Neural cell (in vitro differentiated cells): ENCODE data around the gene CSTB. TPM values are rescaled to one million over a fixed set of nuclear protein-coding genes. Genes with fewer than 3 reads are reported as not detected.

ENCODE experiments used
- H2AFZ ChIP-seq: fragments of 200-600, 300-800 bp; sonication (generic), shearing (Covaris generic); 2 replicates; pipeline ENCODE4 v1.6.0; 2014; ENCODE audit warnings: low read depth, mild to moderate bottlenecking, antibody characterized with exemption, low read length, moderate library complexity
- H3F3A ChIP-seq: fragments of 200-600 bp; shearing (Covaris generic); 2 replicates; pipeline ENCODE4 v1.6.1; 2016; ENCODE audit warnings: mild to moderate bottlenecking, moderate library complexity, mixed read lengths, antibody characterized with exemption, low read length; ENCODE audit not compliant: insufficient read depth, poor library complexity, severe bottlenecking
- H3K27ac ChIP-seq: fragments of 200-600, 300-800 bp; sonication (generic), shearing (Covaris generic); 2 replicates; pipeline ENCODE4 v1.5.1; 2014; ENCODE audit warnings: mild to moderate bottlenecking, low read length, moderate library complexity
- H3K27me3 ChIP-seq: fragments of 300-800, 200-600 bp; sonication (generic), shearing (Covaris generic); 2 replicates; pipeline ENCODE4 v1.6.0; 2014; ENCODE audit warnings: mild to moderate bottlenecking, low read depth, low read length, moderate library complexity; ENCODE audit not compliant: insufficient read depth
- H3K36me3 ChIP-seq: fragments of 300-800, 200-600 bp; sonication (generic), shearing (Covaris generic); 2 replicates; pipeline ENCODE4 v1.5.1; 2014; ENCODE audit warnings: mild to moderate bottlenecking, antibody characterized with exemption, low read length, moderate library complexity; ENCODE audit not compliant: insufficient read depth
- H3K4me2 ChIP-seq: fragments of 300-800, 200-600 bp; sonication (generic), shearing (Covaris generic); 2 replicates; pipeline ENCODE4 v1.6.0; 2014; ENCODE audit warnings: mild to moderate bottlenecking, low read length
- H3K4me3 ChIP-seq: fragments of 300-800, 200-600 bp; sonication (generic), shearing (Covaris generic); 2 replicates; pipeline ENCODE4 v1.5.1; 2014; ENCODE audit warnings: mild to moderate bottlenecking, low read length, moderate library complexity
- H3K79me2 ChIP-seq: fragments of 200-600 bp; shearing (Covaris generic); replicated peaks from 2 replicates; pipeline ENCODE4 v1.6.0; 2014; ENCODE audit warnings: mild to moderate bottlenecking, low read length, moderate library complexity; ENCODE audit not compliant: insufficient read depth
- H3K9ac ChIP-seq: fragments of 300-800, 200-600 bp; sonication (generic), shearing (Covaris generic); 2 replicates; pipeline ENCODE4 v1.6.1; 2016; ENCODE audit warnings: mild to moderate bottlenecking, low read length, mixed read lengths
- H3K9me2 ChIP-seq: fragments of 200-600 bp; shearing (Covaris generic); 2 replicates; pipeline ENCODE4 v1.6.1; 2016; ENCODE audit warnings: mild to moderate bottlenecking, low read length, mixed read lengths; ENCODE audit not compliant: insufficient read depth
- H3K9me3 ChIP-seq: fragments of 200-600, 300-800 bp; sonication (generic), shearing (Covaris generic); 2 replicates; pipeline ENCODE4 v1.6.1; 2016; ENCODE audit warnings: mild to moderate bottlenecking, mixed run types, low read length, moderate library complexity, mixed read lengths
- H4K20me1 ChIP-seq: fragments of 200-600 bp; shearing (Covaris generic); 2 replicates; pipeline ENCODE4 v1.6.1; 2016; ENCODE audit warnings: mild to moderate bottlenecking, mixed run types; ENCODE audit not compliant: insufficient read depth
- CTCF ChIP-seq: fragments of 450-650 bp; IDR thresholded peaks from 2 replicates; pipeline ENCODE4 v1.5.1; 2014; ENCODE audit warnings: antibody characterized with exemption, mild to moderate bottlenecking, moderate library complexity; ENCODE audit not compliant: poor library complexity, severe bottlenecking
- EP300 ChIP-seq: fragments of 450-650 bp; conservative IDR thresholded peaks from 2 replicates; pipeline ENCODE4 v1.6.1; 2014; ENCODE audit warnings: antibody characterized with exemption, mild to moderate bottlenecking, moderate library complexity; ENCODE audit not compliant: poor library complexity, severe bottlenecking
- EZH2 ChIP-seq: fragments of 200-600, 300-800 bp; shearing (Covaris generic), sonication (generic); IDR thresholded peaks from 2 replicates; pipeline ENCODE4 v1.6.1; 2014; ENCODE audit warnings: antibody characterized with exemption, low read length, borderline replicate concordance, mild to moderate bottlenecking; ENCODE audit not compliant: insufficient read depth, poor library complexity, severe bottlenecking
- MXI1 ChIP-seq: fragments of 450-650 bp; conservative IDR thresholded peaks from 2 replicates; pipeline ENCODE4 v1.6.1; 2014; ENCODE audit warnings: antibody characterized with exemption, mild to moderate bottlenecking; ENCODE audit not compliant: poor library complexity, severe bottlenecking
- POLR2AphosphoS5 ChIP-seq: IDR thresholded peaks from 2 replicates; pipeline ENCODE4 v1.6.1; 2012
- RAD21 ChIP-seq: fragments of 450-650 bp; conservative IDR thresholded peaks from 2 replicates; pipeline ENCODE4 v1.6.1; 2014; ENCODE audit warnings: antibody characterized with exemption, mild to moderate bottlenecking, moderate library complexity
- REST ChIP-seq: IDR thresholded peaks from 2 replicates; pipeline ENCODE4 v1.6.1; 2012; ENCODE audit warnings: borderline replicate concordance
- SMC3 ChIP-seq: fragments of 450-650 bp; conservative IDR thresholded peaks from 2 replicates; pipeline ENCODE4 v1.6.1; 2014; ENCODE audit warnings: antibody characterized with exemption, mild to moderate bottlenecking, moderate library complexity; ENCODE audit not compliant: poor library complexity
- TAF1 ChIP-seq: IDR thresholded peaks from 2 replicates; pipeline ENCODE4 v1.6.1; 2012; ENCODE audit warnings: low read depth
- polyA plus RNA-seq: library from polyadenylated mRNA; depleted of rRNA; stranded (reverse); fragments of >200 nt; gene quantifications from 2 replicates; pipeline ENCODE4 v1.2.3, GENCODE V29; 2014

The CSTB gene
- polyA plus RNA-seq, 1 donor from 2014 or later = 9.7 TPM

GRCh38 chr21:43790010-43790524 is 14.0 kb upstream of the CSTB start:
- peak overlapping the region; percentile 74 for H3K4me2 ChIP-seq
- peaks cover 17% of the 10 kb centered on the region for H3K79me2 ChIP-seq
- peak overlapping the region; percentile 72 for H3K9ac ChIP-seq
- H2AFZ ChIP-seq = no peak overlapping the region
- H3K36me3 ChIP-seq = no peaks in the 10 kb centered on the region
- H3K27ac ChIP-seq = no peak overlapping the region
- no peaks in the 10 kb centered on the region for H3K9me3 ChIP-seq
- no peak for TF ChIP-seq TAF1
- TF ChIP-seq POLR2AphosphoS5 = no peak
- TF ChIP-seq CTCF = no peak
- TF ChIP-seq EP300 = no peak
- no peak for TF ChIP-seq EZH2
- TF ChIP-seq SMC3 = no peak
- TF ChIP-seq REST = no peak
- TF ChIP-seq RAD21 = no peak
- TF ChIP-seq MXI1 = no peak
- no peaks in the 10 kb centered on the region for H3K9me2 ChIP-seq
- H4K20me1 ChIP-seq = no peaks in the 10 kb centered on the region
- peak overlapping the region; percentile 92 for H3K4me3 ChIP-seq
- no peaks in the 10 kb centered on the region for H3K27me3 ChIP-seq
- H3F3A ChIP-seq = no peaks in the 10 kb centered on the region

- H3K79me2 ChIP-seq = peaks cover 17% of the 10 kb centered on the region
- H3K27ac ChIP-seq = peak within 1 kb of the TSS; percentile 72
Observed at GRCh38 chr21:43789276-43790009, 13.3 kb upstream of the CSTB start, which contains the start of gene RRP1. Gene RRP1 (plus strand): TSS chr21:43789577. CDS start chr21:43789630, 53 bp downstream.

More at GRCh38 chr21:43789276-43790009, 13.3 kb upstream of the CSTB start, which contains the start of gene RRP1:
- Histone ChIP-seq H3K27me3 (no peaks in the 10 kb centered on the region), H3K9me3 (no peaks in the 10 kb centered on the region), H3K9ac (peak within 1 kb of the TSS; percentile 72), H3K4me2 (peak within 1 kb of the TSS; percentile 74), H3K36me3 (no peaks in the 10 kb centered on the region), H3K9me2 (no peaks in the 10 kb centered on the region), H4K20me1 (no peaks in the 10 kb centered on the region), H3F3A (no peaks in the 10 kb centered on the region), H3K4me3 (peak within 1 kb of the TSS; percentile 92), H2AFZ (peak within 1 kb of the TSS; percentile 97)
- TF ChIP-seq REST = peak; percentile 68
- TF ChIP-seq TAF1 = peak; percentile 51
- TF ChIP-seq RAD21 = peak; percentile 68
- peak; percentile 76 for TF ChIP-seq EP300
- TF ChIP-seq MXI1 = peak; percentile 99
- TF ChIP-seq CTCF = peak; percentile 100
- TF ChIP-seq SMC3 = peak; percentile 84
- TF ChIP-seq EZH2 = no peak
- peak; percentile 78 for TF ChIP-seq POLR2AphosphoS5
